ENCODE data around the gene IL1RAPL1.

The IL1RAPL1 gene

GRCh38 chrX:29172880-29173279, 585.6 kb downstream of the IL1RAPL1 start:
- Histone ChIP-seq H3F3A (ENCODE audit: insufficient read depth) (no peaks in the 10 kb centered on the region), H4K20me1 (ENCODE audit: low read depth, low read length) (no peaks in the 10 kb centered on the region), H3K4me2 (ENCODE audit: low read depth, low read length, poor library complexity, severe bottlenecking) (no peak overlapping the region), H3K79me2 (ENCODE audit: insufficient read depth, low read length) (no peaks in the 10 kb centered on the region), H2AFZ (ENCODE audit: low read depth, low read length, severe bottlenecking) (no peak overlapping the region), H3K27ac (ENCODE audit: low read depth, low read length) (no peak overlapping the region), H3K36me3 (ENCODE audit: low read length) (no peaks in the 10 kb centered on the region), H3K9me3 (ENCODE audit: insufficient read depth, low read length) (no peaks in the 10 kb centered on the region), H3K9ac (ENCODE audit: low read length) (no peak overlapping the region), H3K27me3 (ENCODE audit: low read length) (no peaks in the 10 kb centered on the region), H3K4me3 (ENCODE audit: insufficient read depth, low read length, poor library complexity, severe bottlenecking) (no peak overlapping the region), H3K9me2 (replicated peaks; ENCODE audit: insufficient read depth, low read length) (no peaks in the 10 kb centered on the region)
- TF ChIP-seq EZH2phosphoT487 (conservative IDR thresholded peaks at IDR 0.05; ENCODE audit: low read length) (no peak), CTCF (IDR thresholded peaks at IDR 0.05; ENCODE audit: insufficient read depth, low read length, poor library complexity, severe bottlenecking) (no peak)

- Histone ChIP-seq H3K79me2 (ENCODE audit: insufficient read depth, low read length) (no peaks in the 10 kb centered on the region), H3K4me2 (ENCODE audit: low read depth, low read length, poor library complexity, severe bottlenecking) (no peak overlapping the region), H3K36me3 (ENCODE audit: low read length) (no peaks in the 10 kb centered on the region), H3K4me3 (ENCODE audit: insufficient read depth, low read length, poor library complexity, severe bottlenecking) (no peak overlapping the region), H4K20me1 (ENCODE audit: low read depth, low read length) (no peaks in the 10 kb centered on the region), H3K9ac (ENCODE audit: low read length) (no peak overlapping the region), H3K27me3 (ENCODE audit: low read length) (no peaks in the 10 kb centered on the region), H2AFZ (ENCODE audit: low read depth, low read length, severe bottlenecking) (no peak overlapping the region), H3F3A (ENCODE audit: insufficient read depth) (no peaks in the 10 kb centered on the region), H3K27ac (ENCODE audit: low read depth, low read length) (no peak overlapping the region), H3K9me2 (replicated peaks; ENCODE audit: insufficient read depth, low read length) (no peaks in the 10 kb centered on the region), H3K9me3 (ENCODE audit: insufficient read depth, low read length) (no peaks in the 10 kb centered on the region)
- no peak for TF ChIP-seq EZH2phosphoT487 (conservative IDR thresholded peaks at IDR 0.05; ENCODE audit: low read length)
- no peak for TF ChIP-seq CTCF (IDR thresholded peaks at IDR 0.05; ENCODE audit: insufficient read depth, low read length, poor library complexity, severe bottlenecking)
Observed at GRCh38 chrX:29187264-29187663, 600.0 kb downstream of the IL1RAPL1 start.

- no peaks in the 10 kb centered on the region for H3K36me3 ChIP-seq (ENCODE audit: low read length)
- no peak overlapping the region for H3K27ac ChIP-seq (ENCODE audit: low read depth, low read length)
- H2AFZ ChIP-seq (ENCODE audit: low read depth, low read length, severe bottlenecking) = no peak overlapping the region
- no peak overlapping the region for H3K4me2 ChIP-seq (ENCODE audit: low read depth, low read length, poor library complexity, severe bottlenecking)
- no peak for TF ChIP-seq CTCF (IDR thresholded peaks at IDR 0.05; ENCODE audit: insufficient read depth, low read length, poor library complexity, severe bottlenecking)
- no peak overlapping the region for H3K9ac ChIP-seq (ENCODE audit: low read length)
- no peaks in the 10 kb centered on the region for H3K79me2 ChIP-seq (ENCODE audit: insufficient read depth, low read length)
- H3F3A ChIP-seq (ENCODE audit: insufficient read depth) = no peaks in the 10 kb centered on the region
- no peaks in the 10 kb centered on the region for H3K9me2 ChIP-seq (replicated peaks; ENCODE audit: insufficient read depth, low read length)
- H3K4me3 ChIP-seq (ENCODE audit: insufficient read depth, low read length, poor library complexity, severe bottlenecking) = no peak overlapping the region
- H3K27me3 ChIP-seq (ENCODE audit: low read length) = no peaks in the 10 kb centered on the region
- H3K9me3 ChIP-seq (ENCODE audit: insufficient read depth, low read length) = no peaks in the 10 kb centered on the region
- H4K20me1 ChIP-seq (ENCODE audit: low read depth, low read length) = no peaks in the 10 kb centered on the region
Observed at GRCh38 chrX:29196501-29196900, 609.3 kb downstream of the IL1RAPL1 start.

GRCh38 chrX:29215251-29215650, 628.0 kb downstream of the IL1RAPL1 start:
- no peak for TF ChIP-seq CTCF (IDR thresholded peaks at IDR 0.05; ENCODE audit: insufficient read depth, low read length, poor library complexity, severe bottlenecking)
- TF ChIP-seq EZH2phosphoT487 (conservative IDR thresholded peaks at IDR 0.05; ENCODE audit: low read length) = no peak
- H3K79me2 ChIP-seq (ENCODE audit: insufficient read depth, low read length) = no peaks in the 10 kb centered on the region
- no peaks in the 10 kb centered on the region for H3F3A ChIP-seq (ENCODE audit: insufficient read depth)
- H3K4me3 ChIP-seq (ENCODE audit: insufficient read depth, low read length, poor library complexity, severe bottlenecking) = no peak overlapping the region
- no peak overlapping the region for H2AFZ ChIP-seq (ENCODE audit: low read depth, low read length, severe bottlenecking)
- H3K36me3 ChIP-seq (ENCODE audit: low read length) = no peaks in the 10 kb centered on the region
- H4K20me1 ChIP-seq (ENCODE audit: low read depth, low read length) = no peaks in the 10 kb centered on the region
- H3K9ac ChIP-seq (ENCODE audit: low read length) = no peak overlapping the region
- no peak overlapping the region for H3K4me2 ChIP-seq (ENCODE audit: low read depth, low read length, poor library complexity, severe bottlenecking)
- no peaks in the 10 kb centered on the region for H3K9me3 ChIP-seq (ENCODE audit: insufficient read depth, low read length)
- no peaks in the 10 kb centered on the region for H3K9me2 ChIP-seq (replicated peaks; ENCODE audit: insufficient read depth, low read length)
- no peaks in the 10 kb centered on the region for H3K27me3 ChIP-seq (ENCODE audit: low read length)
- no peak overlapping the region for H3K27ac ChIP-seq (ENCODE audit: low read depth, low read length)
